CD14-positive monocyte (primary cell): ENCODE results near the gene GRK5. TPM values are rescaled to one million over a fixed set of nuclear protein-coding genes. Genes with fewer than 3 reads are reported as not detected.
"Not testable (repeated sequence)": the region's sequence is repeated elsewhere in the genome, so short reads cannot be mapped to it uniquely, and the experiment has no call there.

ENCODE experiments used
- DNase-seq, 3 donors: peaks; one replicate each; pipeline ENCODE4 v3.0.0-alpha.2; 2011 to 2022
- H2AFZ ChIP-seq: 2 replicates; pipeline ENCODE4 v1.6.0; 2012; ENCODE audit warnings: mild to moderate bottlenecking, low read depth, low read length, inconsistent platforms; ENCODE audit not compliant: insufficient read depth, poor library complexity, severe bottlenecking
- H3K27ac ChIP-seq, 2 donors: 1 replicate in 1 of 2; 2 replicates in 1 of 2; pipeline ENCODE4 v1.5.1; 2012 to 2013; ENCODE audit warnings: low read length in 2 of 2, control low read depth in 1 of 2, inconsistent platforms in 1 of 2, low read depth in 1 of 2, mild to moderate bottlenecking in 1 of 2
- H3K27me3 ChIP-seq, 2 donors: one replicate each; pipeline versions ENCODE4 v1.6.0 to v1.6.1; 2011 to 2013; ENCODE audit warnings: low read length in 2 of 2; ENCODE audit not compliant: control insufficient read depth in 2 of 2, insufficient read depth in 2 of 2
- H3K36me3 ChIP-seq, 2 donors: replicated peaks in 1 of 2; 1 replicate in 1 of 2; 2 replicates in 1 of 2; pipeline versions ENCODE4 v1.5.1 to v1.6.1; 2012 to 2013; ENCODE audit warnings: low read length in 2 of 2, control low read depth in 1 of 2, inconsistent platforms in 1 of 2, mild to moderate bottlenecking in 1 of 2; ENCODE audit not compliant: insufficient read depth in 2 of 2, control insufficient read depth in 1 of 2
- H3K4me1 ChIP-seq, 2 donors: 1 replicate in 1 of 2; 2 replicates in 1 of 2; pipeline versions ENCODE4 v1.5.1 to v1.6.1; 2012 to 2013; ENCODE audit warnings: low read length in 2 of 2, control low read depth in 1 of 2, inconsistent platforms in 1 of 2, mild to moderate bottlenecking in 1 of 2, moderate library complexity in 1 of 2; ENCODE audit not compliant: insufficient read depth in 2 of 2, control insufficient read depth in 1 of 2
- H3K4me2 ChIP-seq: replicated peaks from 2 replicates; pipeline ENCODE3; 2012; ENCODE audit warnings: low read length, moderate library complexity, mild to moderate bottlenecking; ENCODE audit not compliant: poor library complexity, severe bottlenecking; ENCODE audit errors: extremely low read depth
- H3K4me3 ChIP-seq, 3 experiments: fragments of 200-600 bp in 1 of 3; sonication (generic) in 1 of 3; replicated peaks in 1 of 3; 1 replicate in 2 of 3; 2 replicates in 1 of 3; pipeline ENCODE4 v1.5.1; 2011 to 2013; ENCODE audit warnings: low read length in 3 of 3, mild to moderate bottlenecking in 3 of 3, control low read depth in 2 of 3, low read depth in 2 of 3, inconsistent platforms in 1 of 3, moderate library complexity in 1 of 3
- H3K79me2 ChIP-seq: 2 replicates; pipeline ENCODE4 v1.6.0; 2012; ENCODE audit warnings: mild to moderate bottlenecking, control low read depth, inconsistent platforms, low read length, moderate library complexity; ENCODE audit not compliant: insufficient read depth
- H3K9ac ChIP-seq: 2 replicates; pipeline ENCODE4 v1.6.0; 2017; ENCODE audit warnings: low read length, mild to moderate bottlenecking; ENCODE audit not compliant: insufficient read depth, poor library complexity, severe bottlenecking
- H3K9me3 ChIP-seq, 2 donors: replicated peaks in 1 of 2; 1 replicate in 1 of 2; 2 replicates in 1 of 2; pipeline versions ENCODE4 v1.5.1 to v1.6.1; 2012 to 2013; ENCODE audit warnings: low read length in 2 of 2, control low read depth in 1 of 2; ENCODE audit not compliant: control insufficient read depth in 1 of 2, insufficient read depth in 1 of 2
- H4K20me1 ChIP-seq: 2 replicates; pipeline ENCODE4 v1.6.0; 2012; ENCODE audit warnings: mild to moderate bottlenecking, low read length, control low read depth, moderate library complexity; ENCODE audit not compliant: insufficient read depth
- H3K27ac Mint-ChIP-seq, 7 donors: one replicate each; pipeline ENCODE4 v1.8.0; 2020; ENCODE audit warnings: mild to moderate bottlenecking in 7 of 7, mixed read lengths in 7 of 7, moderate library complexity in 6 of 7, inconsistent platforms in 2 of 7
- H3K27me3 Mint-ChIP-seq, 3 donors: one replicate each; pipeline ENCODE4 v1.8.0; 2021 to 2022; ENCODE audit warnings: low read depth in 3 of 3, mild to moderate bottlenecking in 3 of 3, mixed read lengths in 3 of 3, moderate library complexity in 3 of 3, inconsistent platforms in 1 of 3
- H3K36me3 Mint-ChIP-seq, 2 donors: one replicate each; pipeline ENCODE4 v1.8.0; 2020; ENCODE audit warnings: mixed read lengths in 2 of 2, inconsistent platforms in 1 of 2, mild to moderate bottlenecking in 1 of 2
- H3K4me1 Mint-ChIP-seq: one replicate; pipeline ENCODE4 v1.8.0; 2020; ENCODE audit warnings: mild to moderate bottlenecking, mixed read lengths
- H3K4me3 Mint-ChIP-seq, 2 donors: one replicate each; pipeline ENCODE4 v1.8.0; 2020; ENCODE audit warnings: mild to moderate bottlenecking in 2 of 2, mixed read lengths in 2 of 2, moderate library complexity in 1 of 2
- H3K9me3 Mint-ChIP-seq, 7 donors: one replicate each; pipeline ENCODE4 v1.8.0; 2020 to 2022; ENCODE audit warnings: mixed read lengths in 7 of 7, mild to moderate bottlenecking in 6 of 7, moderate library complexity in 6 of 7, inconsistent platforms in 2 of 7
- WGBS: methylation state at CpG from one replicate; pipeline ENCODE4 v1.1.5; 2013; ENCODE audit warnings: missing lambda C conversion rate; ENCODE audit not compliant: insufficient coverage; 5-methylcytosine and 5-hydroxymethylcytosine counted together
- intact Hi-C, 2 donors: fragments of 100-400 bp; cut with micrococcal nuclease; formaldehyde crosslinking; loops; one replicate each; pipeline versions ENCODE4 v1.15.0 to v1.15.1; 2023
- polyA plus RNA-seq, 3 donors: library from polyadenylated mRNA; depleted of rRNA in 1 of 3; unstranded in 2 of 3; stranded (reverse) in 1 of 3; fragments of 300-500 nt in 2 of 3; fragments of >200 nt in 1 of 3; fragmentation: Illumina TruSeq in 2 of 3; gene quantifications; 1 replicate in 2 of 3; 2 replicates in 1 of 3; pipeline ENCODE4 v1.2.3, GENCODE V29; 2012 to 2021
- TF ChIP-seq, protein P1 (sequence below): fragments of 200-600 bp; IDR thresholded peaks from one replicate; pipeline ENCODE4 v1.8.0; 2022; ENCODE audit warnings: antibody characterized with exemption, mild to moderate bottlenecking

Gene GRK5
- polyA plus RNA-seq, 3 donors, result 1.2 to 6.5 (median 2.8) TPM

DNA sequence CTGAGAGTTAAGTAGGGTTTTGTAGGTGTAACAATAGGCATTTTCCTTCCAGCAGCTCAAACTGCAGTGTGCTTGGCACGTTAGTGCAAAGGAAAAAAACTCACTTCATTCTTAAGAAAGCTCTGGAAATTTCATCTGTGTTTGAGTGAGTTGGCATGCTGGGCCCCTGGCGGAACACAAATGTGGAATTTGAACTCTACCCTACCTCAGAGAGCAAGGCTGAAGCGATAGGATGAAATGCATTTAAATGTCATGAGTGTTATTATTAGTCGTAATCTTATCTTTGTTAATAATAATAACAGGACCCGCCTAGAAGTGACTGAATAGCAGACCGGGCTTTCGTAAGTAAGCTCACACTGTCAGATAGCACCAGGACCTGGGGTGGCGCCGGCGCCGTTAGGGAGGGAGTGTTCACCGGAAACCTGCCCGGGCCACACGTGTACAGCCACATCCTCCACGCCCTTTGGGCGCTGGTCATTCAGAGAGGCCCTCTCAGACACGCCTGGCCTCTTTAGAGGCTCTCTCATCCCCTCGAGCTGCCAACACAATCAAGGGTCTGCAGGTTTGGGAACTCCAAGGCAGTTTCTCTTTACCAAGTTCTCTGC is 63.5 kb downstream of the GRK5 start:
- H3K27ac Mint-ChIP-seq, result peak overlapping the region; percentile 95 to 99 (median 99)
- peak overlapping the region; percentile 68 to 90 for H3K27ac ChIP-seq
- H3K27me3 ChIP-seq, result no peaks in the 10 kb centered on the region
- H3K4me1 ChIP-seq, result peaks cover 24 to 28% of the 10 kb centered on the region in 2 donors
- H3K9me3 ChIP-seq, result no peaks in the 10 kb centered on the region
- peaks cover 0 to 9% (median 8%) of the 10 kb centered on the region in 3 donors for H3K27me3 Mint-ChIP-seq
- H3K9ac ChIP-seq, result peak overlapping the region; percentile 63
- intact Hi-C loops, result loop anchor here (2.0 to 5.0 kb wide), 6 partner anchors 36 to 189 kb away; partner anchors contain the start of genes EIF3A (in 1 of the 2) and GRK5 (in 1 of the 2)
- H3K36me3 Mint-ChIP-seq, result peaks cover 4 to 10% of the 10 kb centered on the region in 2 donors
- DNase-seq, result peak; percentile 70 to 83 (median 82)
- no peak overlapping the region for H2AFZ ChIP-seq
- TF ChIP-seq, protein P1, sequence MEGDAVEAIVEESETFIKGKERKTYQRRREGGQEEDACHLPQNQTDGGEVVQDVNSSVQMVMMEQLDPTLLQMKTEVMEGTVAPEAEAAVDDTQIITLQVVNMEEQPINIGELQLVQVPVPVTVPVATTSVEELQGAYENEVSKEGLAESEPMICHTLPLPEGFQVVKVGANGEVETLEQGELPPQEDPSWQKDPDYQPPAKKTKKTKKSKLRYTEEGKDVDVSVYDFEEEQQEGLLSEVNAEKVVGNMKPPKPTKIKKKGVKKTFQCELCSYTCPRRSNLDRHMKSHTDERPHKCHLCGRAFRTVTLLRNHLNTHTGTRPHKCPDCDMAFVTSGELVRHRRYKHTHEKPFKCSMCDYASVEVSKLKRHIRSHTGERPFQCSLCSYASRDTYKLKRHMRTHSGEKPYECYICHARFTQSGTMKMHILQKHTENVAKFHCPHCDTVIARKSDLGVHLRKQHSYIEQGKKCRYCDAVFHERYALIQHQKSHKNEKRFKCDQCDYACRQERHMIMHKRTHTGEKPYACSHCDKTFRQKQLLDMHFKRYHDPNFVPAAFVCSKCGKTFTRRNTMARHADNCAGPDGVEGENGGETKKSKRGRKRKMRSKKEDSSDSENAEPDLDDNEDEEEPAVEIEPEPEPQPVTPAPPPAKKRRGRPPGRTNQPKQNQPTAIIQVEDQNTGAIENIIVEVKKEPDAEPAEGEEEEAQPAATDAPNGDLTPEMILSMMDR, result no peak
- peak overlapping the region; percentile 67 to 90 for H3K4me3 Mint-ChIP-seq
- 0% methylated on average over 10 of the region's 18 CpGs for whole genome bisulfite sequencing
- H3K4me3 ChIP-seq, result peak overlapping the region in 1 of 3 experiments; percentile 52
- H3K9me3 Mint-ChIP-seq, result peaks cover 0 to 3% (median 0%) of the 10 kb centered on the region in 7 donors
- H3K79me2 ChIP-seq, result no peaks in the 10 kb centered on the region
- H3K4me2 ChIP-seq, result peak overlapping the region; percentile 53
- no peaks in the 10 kb centered on the region for H3K36me3 ChIP-seq
- no peaks in the 10 kb centered on the region for H4K20me1 ChIP-seq
- H3K4me1 Mint-ChIP-seq, result peaks cover 40% of the 10 kb centered on the region

DNA sequence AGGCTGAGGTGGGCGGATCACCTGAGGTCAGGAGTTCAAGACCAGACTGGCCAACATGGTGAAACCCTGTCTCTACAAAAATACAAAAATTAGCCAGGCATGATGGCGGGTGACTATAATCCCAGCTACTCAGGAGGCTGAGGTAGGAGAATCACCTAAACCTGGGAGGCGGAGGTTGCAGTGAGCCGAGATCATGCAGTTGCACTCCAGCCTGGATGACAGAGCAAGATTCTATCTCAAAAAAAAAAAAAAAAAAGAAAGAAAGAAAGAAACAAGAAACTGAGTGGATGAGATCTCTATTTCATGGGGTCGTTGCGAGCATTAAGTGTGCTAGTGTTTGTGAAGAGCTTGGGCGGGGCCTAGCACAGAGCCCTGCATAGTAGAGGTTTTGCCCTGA is 65.0 kb downstream of the GRK5 start:
- not testable (repeated sequence) for H3K4me3 Mint-ChIP-seq, H3K27me3 ChIP-seq, H3K9me3 Mint-ChIP-seq, H3K36me3 ChIP-seq, DNase-seq, H2AFZ ChIP-seq, H3K9me3 ChIP-seq, H3K79me2 ChIP-seq, H3K27me3 Mint-ChIP-seq, H3K4me3 ChIP-seq, H4K20me1 ChIP-seq, H3K4me2 ChIP-seq
- peaks cover 40% of the 10 kb centered on the region for H3K4me1 Mint-ChIP-seq
- intact Hi-C loops, result loop anchor here (5.0 kb wide), 4 partner anchors 35 to 190 kb away; partner anchors contain the start of gene EIF3A (in 1 of the 2)
- H3K36me3 Mint-ChIP-seq, result peaks cover 4 to 11% of the 10 kb centered on the region in 2 donors
- WGBS, result 93% methylated on average over 3 of the region's 7 CpGs
- peak overlapping the region in 1 of 2 donors; percentile 90 for H3K27ac ChIP-seq
- H3K27ac Mint-ChIP-seq, result peak overlapping the region; percentile 95 to 99 (median 99)
- H3K4me1 ChIP-seq, result peaks cover 24 to 28% of the 10 kb centered on the region in 2 donors
- H3K9ac ChIP-seq, result peak overlapping the region; percentile 63
